GM12878 (cell line): ENCODE measurements around the gene TUBD1. TPM values are rescaled to one million over a fixed set of nuclear protein-coding genes. Genes with fewer than 3 reads are reported as not detected.

Experiments
- BMI1 ChIP-seq: fragments of 450-650 bp; IDR thresholded peaks from 2 replicates; pipeline ENCODE4 v1.6.1; 2016; ENCODE audit warnings: mild to moderate bottlenecking, moderate library complexity, borderline replicate concordance
- EED ChIP-seq: sonication (generic); IDR thresholded peaks from 2 replicates; pipeline ENCODE4 v1.6.1; 2016; ENCODE audit warnings: antibody characterized with exemption, low read depth
- EGR1 ChIP-seq, 2 experiments: IDR thresholded peaks; 1 replicate in 1 of 2; 2 replicates in 1 of 2; pipeline ENCODE4 v1.6.1; 2011 to 2012; ENCODE audit warnings: low read depth in 2 of 2, low read length in 2 of 2, borderline replicate concordance in 1 of 2, mild to moderate bottlenecking in 1 of 2, moderate library complexity in 1 of 2
- GABPA ChIP-seq: IDR thresholded peaks from 2 replicates; pipeline ENCODE4 v1.6.1; 2014; ENCODE audit warnings: antibody characterized with exemption, low read depth, mild to moderate bottlenecking, inconsistent platforms
- IKZF1 ChIP-seq: fragments of 450-650 bp; conservative IDR thresholded peaks from 2 replicates; pipeline ENCODE4 v1.6.1; 2017; ENCODE audit warnings: antibody characterized with exemption, mild to moderate bottlenecking
- LARP7 ChIP-seq: fragments of 450-650 bp; IDR thresholded peaks from 2 replicates; pipeline ENCODE4 v1.6.1; 2017; ENCODE audit warnings: mild to moderate bottlenecking
- RB1 ChIP-seq: fragments of 450-650 bp; formaldehyde crosslinking; IDR thresholded peaks from 2 replicates; pipeline ENCODE4 v1.6.1; 2017; ENCODE audit warnings: mild to moderate bottlenecking, borderline replicate concordance
- RBBP5 ChIP-seq: fragments of 200-600 bp; sonication (generic); conservative IDR thresholded peaks from 2 replicates; pipeline ENCODE4 v1.6.1; 2016
- RCOR1 ChIP-seq: conservative IDR thresholded peaks from 2 replicates; pipeline ENCODE4 v1.6.1; 2012; ENCODE audit warnings: low read depth, low read length, improper control_type of control experiment
- SIN3A ChIP-seq: IDR thresholded peaks from 2 replicates; pipeline ENCODE4 v1.6.1; 2012; ENCODE audit warnings: low read depth, low read length, improper control_type of control experiment
- STAT3 ChIP-seq: IDR thresholded peaks from 2 replicates; pipeline ENCODE4 v1.6.1; 2011; ENCODE audit warnings: low read depth, low read length, improper control_type of control experiment
- TAF1 ChIP-seq: IDR thresholded peaks from 2 replicates; pipeline ENCODE4 v1.6.1; 2011; ENCODE audit warnings: mild to moderate bottlenecking, low read depth, low read length, borderline replicate concordance
- YY1 ChIP-seq: IDR thresholded peaks from 2 replicates; pipeline ENCODE4 v1.6.1; 2011; ENCODE audit warnings: low read depth, mild to moderate bottlenecking, low read length
- ZNF384 ChIP-seq: IDR thresholded peaks from 2 replicates; pipeline ENCODE4 v1.6.1; 2012; ENCODE audit warnings: low read depth, mild to moderate bottlenecking, low read length, improper control_type of control experiment, borderline replicate concordance
- polyA plus RNA-seq, 11 experiments: library from polyadenylated mRNA; depleted of rRNA in 4 of 11; unstranded in 6 of 11; stranded (reverse) in 5 of 11; fragments of >200 nt; fragmentation: Nextera tagmentation in 4 of 11; fragmentation: Illumina TruSeq in 1 of 11; extraction: Ambion mirVana in 4 of 11; extraction: Trizol in 1 of 11; gene quantifications; 1 replicate in 1 of 11; 2 replicates in 10 of 11; pipeline versions ENCODE4 v1.2.1 to v1.2.3, GENCODE V29; 2011 to 2016; ENCODE audit warnings: inconsistent platforms in 2 of 11, missing spikeins in 2 of 11, low read depth in 1 of 11
- total RNA-seq, 4 experiments: library from RNA; depleted of rRNA in 3 of 4; stranded (reverse); fragments of >200 nt in 3 of 4; fragmentation: Illumina TruSeq in 1 of 4; extraction: Trizol in 1 of 4; gene quantifications; 2 replicates each; pipeline versions ENCODE4 v1.2.1 to v1.2.3, GENCODE V29; 2013 to 2021
- TF ChIP-seq, protein P1 (sequence below): fragments of 150-350 bp; IDR thresholded peaks from 2 replicates; pipeline ENCODE4 v1.6.1; 2014; ENCODE audit warnings: mild to moderate bottlenecking, low read depth, low read length
- TF ChIP-seq, protein P2 (sequence below): IDR thresholded peaks from 2 replicates; pipeline ENCODE4 v1.6.1; 2012; ENCODE audit warnings: mild to moderate bottlenecking, low read depth, low read length
- TF ChIP-seq, protein P3 (sequence below): fragments of 450-650 bp; conservative IDR thresholded peaks from 2 replicates; pipeline ENCODE4 v1.6.1; 2017; ENCODE audit warnings: mild to moderate bottlenecking, moderate library complexity
- TF ChIP-seq, protein P4 (sequence below): IDR thresholded peaks from 2 replicates; pipeline ENCODE4 v1.6.1; 2011; ENCODE audit warnings: low read depth, mild to moderate bottlenecking, low read length, moderate library complexity, borderline replicate concordance; ENCODE audit errors: extremely low read depth
- TF ChIP-seq, protein P5 (sequence below): fragments of 450-650 bp; formaldehyde crosslinking; IDR thresholded peaks from 2 replicates; pipeline ENCODE4 v1.4.0; 2022; ENCODE audit warnings: mild to moderate bottlenecking, moderate library complexity

The TUBD1 gene
- total and polyA plus RNA-seq, 10 of the 15 experiments (the other 5 are each of a cell fraction or from before 2014, with no cell fraction given), result 5.3 to 10.8 (median 8.3) TPM

DNA sequence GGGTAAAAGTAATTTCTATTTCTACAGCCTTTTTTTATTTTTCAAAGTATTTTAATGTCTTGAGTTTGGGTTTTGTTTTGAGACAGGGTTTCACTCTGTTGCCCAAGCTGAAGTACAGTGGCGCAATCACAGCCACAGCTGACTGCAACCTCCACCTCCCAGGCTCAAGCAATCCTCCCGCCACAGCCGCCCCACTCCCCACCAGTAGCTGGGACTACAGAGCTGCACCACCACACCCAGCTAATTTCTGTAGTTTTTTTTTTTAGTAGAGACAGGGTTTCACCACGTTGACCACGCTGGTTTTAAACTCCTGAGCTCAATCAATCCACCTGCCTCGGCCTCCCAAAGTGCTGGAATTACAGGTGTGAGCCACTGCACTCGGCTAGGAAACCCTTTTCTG, 44.0 kb downstream of the TUBD1 start (continued):
- TF ChIP-seq, protein P1, sequence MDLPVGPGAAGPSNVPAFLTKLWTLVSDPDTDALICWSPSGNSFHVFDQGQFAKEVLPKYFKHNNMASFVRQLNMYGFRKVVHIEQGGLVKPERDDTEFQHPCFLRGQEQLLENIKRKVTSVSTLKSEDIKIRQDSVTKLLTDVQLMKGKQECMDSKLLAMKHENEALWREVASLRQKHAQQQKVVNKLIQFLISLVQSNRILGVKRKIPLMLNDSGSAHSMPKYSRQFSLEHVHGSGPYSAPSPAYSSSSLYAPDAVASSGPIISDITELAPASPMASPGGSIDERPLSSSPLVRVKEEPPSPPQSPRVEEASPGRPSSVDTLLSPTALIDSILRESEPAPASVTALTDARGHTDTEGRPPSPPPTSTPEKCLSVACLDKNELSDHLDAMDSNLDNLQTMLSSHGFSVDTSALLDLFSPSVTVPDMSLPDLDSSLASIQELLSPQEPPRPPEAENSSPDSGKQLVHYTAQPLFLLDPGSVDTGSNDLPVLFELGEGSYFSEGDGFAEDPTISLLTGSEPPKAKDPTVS, result no peak
- TF ChIP-seq ZNF384 (peak; percentile 47; the same call in 1 of the 2 replicates), IKZF1 (peak; percentile 59; the same call in 1 of the 2 replicates), RCOR1 (0 out of 2 replicates have a peak, but pooled peaks have one; percentile 58), RBBP5 (no peak), EGR1 (IDR thresholded peaks at IDR 0.05; ENCODE audit: borderline replicate concordance in 1 of 2, low read depth in 2 of 2, low read length in 2 of 2) (no peak), LARP7 (no peak), EED (peak; percentile 79), GABPA (no peak), RB1 (no peak), SIN3A (no peak), STAT3 (0 out of 2 replicates have a peak, but pooled peaks have one; percentile 43), YY1 (no peak), BMI1 (no peak), TAF1 (no peak)
- TF ChIP-seq, protein P2, sequence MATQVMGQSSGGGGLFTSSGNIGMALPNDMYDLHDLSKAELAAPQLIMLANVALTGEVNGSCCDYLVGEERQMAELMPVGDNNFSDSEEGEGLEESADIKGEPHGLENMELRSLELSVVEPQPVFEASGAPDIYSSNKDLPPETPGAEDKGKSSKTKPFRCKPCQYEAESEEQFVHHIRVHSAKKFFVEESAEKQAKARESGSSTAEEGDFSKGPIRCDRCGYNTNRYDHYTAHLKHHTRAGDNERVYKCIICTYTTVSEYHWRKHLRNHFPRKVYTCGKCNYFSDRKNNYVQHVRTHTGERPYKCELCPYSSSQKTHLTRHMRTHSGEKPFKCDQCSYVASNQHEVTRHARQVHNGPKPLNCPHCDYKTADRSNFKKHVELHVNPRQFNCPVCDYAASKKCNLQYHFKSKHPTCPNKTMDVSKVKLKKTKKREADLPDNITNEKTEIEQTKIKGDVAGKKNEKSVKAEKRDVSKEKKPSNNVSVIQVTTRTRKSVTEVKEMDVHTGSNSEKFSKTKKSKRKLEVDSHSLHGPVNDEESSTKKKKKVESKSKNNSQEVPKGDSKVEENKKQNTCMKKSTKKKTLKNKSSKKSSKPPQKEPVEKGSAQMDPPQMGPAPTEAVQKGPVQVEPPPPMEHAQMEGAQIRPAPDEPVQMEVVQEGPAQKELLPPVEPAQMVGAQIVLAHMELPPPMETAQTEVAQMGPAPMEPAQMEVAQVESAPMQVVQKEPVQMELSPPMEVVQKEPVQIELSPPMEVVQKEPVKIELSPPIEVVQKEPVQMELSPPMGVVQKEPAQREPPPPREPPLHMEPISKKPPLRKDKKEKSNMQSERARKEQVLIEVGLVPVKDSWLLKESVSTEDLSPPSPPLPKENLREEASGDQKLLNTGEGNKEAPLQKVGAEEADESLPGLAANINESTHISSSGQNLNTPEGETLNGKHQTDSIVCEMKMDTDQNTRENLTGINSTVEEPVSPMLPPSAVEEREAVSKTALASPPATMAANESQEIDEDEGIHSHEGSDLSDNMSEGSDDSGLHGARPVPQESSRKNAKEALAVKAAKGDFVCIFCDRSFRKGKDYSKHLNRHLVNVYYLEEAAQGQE, result no peak
- TF ChIP-seq, protein P3, sequence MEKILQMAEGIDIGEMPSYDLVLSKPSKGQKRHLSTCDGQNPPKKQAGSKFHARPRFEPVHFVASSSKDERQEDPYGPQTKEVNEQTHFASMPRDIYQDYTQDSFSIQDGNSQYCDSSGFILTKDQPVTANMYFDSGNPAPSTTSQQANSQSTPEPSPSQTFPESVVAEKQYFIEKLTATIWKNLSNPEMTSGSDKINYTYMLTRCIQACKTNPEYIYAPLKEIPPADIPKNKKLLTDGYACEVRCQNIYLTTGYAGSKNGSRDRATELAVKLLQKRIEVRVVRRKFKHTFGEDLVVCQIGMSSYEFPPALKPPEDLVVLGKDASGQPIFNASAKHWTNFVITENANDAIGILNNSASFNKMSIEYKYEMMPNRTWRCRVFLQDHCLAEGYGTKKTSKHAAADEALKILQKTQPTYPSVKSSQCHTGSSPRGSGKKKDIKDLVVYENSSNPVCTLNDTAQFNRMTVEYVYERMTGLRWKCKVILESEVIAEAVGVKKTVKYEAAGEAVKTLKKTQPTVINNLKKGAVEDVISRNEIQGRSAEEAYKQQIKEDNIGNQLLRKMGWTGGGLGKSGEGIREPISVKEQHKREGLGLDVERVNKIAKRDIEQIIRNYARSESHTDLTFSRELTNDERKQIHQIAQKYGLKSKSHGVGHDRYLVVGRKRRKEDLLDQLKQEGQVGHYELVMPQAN, result peak; percentile 22; the same call in 1 of the 2 replicates
- TF ChIP-seq, protein P4, sequence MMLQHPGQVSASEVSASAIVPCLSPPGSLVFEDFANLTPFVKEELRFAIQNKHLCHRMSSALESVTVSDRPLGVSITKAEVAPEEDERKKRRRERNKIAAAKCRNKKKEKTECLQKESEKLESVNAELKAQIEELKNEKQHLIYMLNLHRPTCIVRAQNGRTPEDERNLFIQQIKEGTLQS, result no peak
- TF ChIP-seq, protein P5, sequence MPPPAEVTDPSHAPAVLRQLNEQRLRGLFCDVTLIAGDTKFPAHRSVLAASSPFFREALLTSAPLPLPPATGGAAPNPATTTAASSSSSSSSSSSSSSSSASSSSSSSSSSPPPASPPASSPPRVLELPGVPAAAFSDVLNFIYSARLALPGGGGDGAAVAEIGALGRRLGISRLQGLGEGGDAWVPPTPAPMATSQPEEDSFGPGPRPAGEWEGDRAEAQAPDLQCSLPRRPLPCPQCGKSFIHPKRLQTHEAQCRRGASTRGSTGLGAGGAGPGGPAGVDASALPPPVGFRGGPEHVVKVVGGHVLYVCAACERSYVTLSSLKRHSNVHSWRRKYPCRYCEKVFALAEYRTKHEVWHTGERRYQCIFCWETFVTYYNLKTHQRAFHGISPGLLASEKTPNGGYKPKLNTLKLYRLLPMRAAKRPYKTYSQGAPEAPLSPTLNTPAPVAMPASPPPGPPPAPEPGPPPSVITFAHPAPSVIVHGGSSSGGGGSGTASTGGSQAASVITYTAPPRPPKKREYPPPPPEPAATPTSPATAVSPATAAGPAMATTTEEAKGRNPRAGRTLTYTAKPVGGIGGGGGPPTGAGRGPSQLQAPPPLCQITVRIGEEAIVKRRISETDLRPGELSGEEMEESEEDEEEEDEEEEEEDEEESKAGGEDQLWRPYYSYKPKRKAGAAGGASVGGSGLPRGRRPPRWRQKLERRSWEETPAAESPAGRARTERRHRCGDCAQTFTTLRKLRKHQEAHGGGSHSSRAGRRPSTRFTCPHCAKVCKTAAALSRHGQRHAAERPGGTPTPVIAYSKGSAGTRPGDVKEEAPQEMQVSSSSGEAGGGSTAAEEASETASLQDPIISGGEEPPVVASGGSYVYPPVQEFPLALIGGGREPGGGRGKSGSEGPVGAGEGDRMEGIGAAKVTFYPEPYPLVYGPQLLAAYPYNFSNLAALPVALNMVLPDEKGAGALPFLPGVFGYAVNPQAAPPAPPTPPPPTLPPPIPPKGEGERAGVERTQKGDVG (CRISPR knock-in tag), result no peak
